HG02973 (cell line): ENCODE measurements around the gene RERE.
"Not testable (repeated sequence)": the region's sequence is repeated elsewhere in the genome, so short reads cannot be mapped to it uniquely, and the experiment has no call there.

Source experiments
- ATAC-seq: cut with Tn5 transposase; IDR thresholded peaks from one replicate; pipeline ENCODE4 v1.9.1; 2021; ENCODE audit warnings: moderate library complexity; ENCODE audit not compliant: unreplicated experiment

RERE gene

GRCh38 chr1:8464377-8464776 is 353.1 kb downstream of the RERE start:
- ATAC-seq, result no peak

GRCh38 chr1:8463144-8463927 is 354.1 kb downstream of the RERE start:
- no peak for ATAC-seq

- no peak for ATAC-seq
Observed at GRCh38 chr1:8462371-8462892, 355.0 kb downstream of the RERE start.

- no peak for ATAC-seq
Observed at GRCh38 chr1:8461351-8462110, 355.9 kb downstream of the RERE start.

GRCh38 chr1:8460784-8461183 is 356.7 kb downstream of the RERE start:
- no peak for ATAC-seq

- ATAC-seq, result no peak
Observed at GRCh38 chr1:8460132-8460544, 357.3 kb downstream of the RERE start.

- ATAC-seq, result no peak
Observed at GRCh38 chr1:8458607-8459006, 358.8 kb downstream of the RERE start.

GRCh38 chr1:8457760-8458381 is 359.6 kb downstream of the RERE start:
- ATAC-seq, result no peak

GRCh38 chr1:8456991-8457390 is 360.4 kb downstream of the RERE start:
- ATAC-seq, result no peak

GRCh38 chr1:8456308-8456912 is 361.0 kb downstream of the RERE start:
- ATAC-seq, result no peak

- ATAC-seq, result no peak
Observed at GRCh38 chr1:8455700-8456307, 361.6 kb downstream of the RERE start.

GRCh38 chr1:8450312-8450711 is 367.1 kb downstream of the RERE start:
- no peak for ATAC-seq

- ATAC-seq, result no peak
Observed at GRCh38 chr1:8448911-8449661, 368.4 kb downstream of the RERE start.

GRCh38 chr1:8448505-8448904 is 368.9 kb downstream of the RERE start:
- not testable (repeated sequence) for ATAC-seq

GRCh38 chr1:8447616-8448150 is 369.8 kb downstream of the RERE start:
- no peak for ATAC-seq

GRCh38 chr1:8446119-8446518 is 371.3 kb downstream of the RERE start:
- not testable (repeated sequence) for ATAC-seq

GRCh38 chr1:8443558-8444194 is 373.8 kb downstream of the RERE start:
- ATAC-seq, result no peak

- no peak for ATAC-seq
Observed at GRCh38 chr1:8441426-8441825, 376.0 kb downstream of the RERE start.

GRCh38 chr1:8439015-8439702 is 378.3 kb downstream of the RERE start:
- ATAC-seq, result peak; percentile 75
